Measurements from ENCODE around the gene GRIK3.

The GRIK3 gene

DNA sequence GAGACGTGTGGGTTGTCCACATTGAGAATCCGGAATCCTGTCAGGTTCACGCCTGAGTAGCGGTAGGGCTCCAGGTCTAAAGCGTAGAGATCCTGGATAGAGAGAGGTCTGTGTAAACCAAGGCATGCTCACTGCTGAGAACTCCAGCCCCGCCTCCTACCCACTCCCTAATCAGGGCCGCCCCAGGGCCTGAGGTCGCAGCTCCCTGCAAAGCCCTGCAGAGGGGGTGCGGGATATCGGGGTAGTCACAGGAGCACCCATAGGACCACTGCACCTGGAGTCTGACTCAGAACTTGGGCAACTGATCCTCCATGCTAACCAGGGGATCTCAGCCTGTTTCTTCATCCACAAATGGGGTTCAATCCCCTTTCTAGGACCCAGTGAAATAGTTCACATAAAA, 174.4 kb downstream of the GRIK3 start:
- no peak for DNase-seq (ENCODE audit: low read depth in 2 of 2, low spot score in 1 of 2)

DNA sequence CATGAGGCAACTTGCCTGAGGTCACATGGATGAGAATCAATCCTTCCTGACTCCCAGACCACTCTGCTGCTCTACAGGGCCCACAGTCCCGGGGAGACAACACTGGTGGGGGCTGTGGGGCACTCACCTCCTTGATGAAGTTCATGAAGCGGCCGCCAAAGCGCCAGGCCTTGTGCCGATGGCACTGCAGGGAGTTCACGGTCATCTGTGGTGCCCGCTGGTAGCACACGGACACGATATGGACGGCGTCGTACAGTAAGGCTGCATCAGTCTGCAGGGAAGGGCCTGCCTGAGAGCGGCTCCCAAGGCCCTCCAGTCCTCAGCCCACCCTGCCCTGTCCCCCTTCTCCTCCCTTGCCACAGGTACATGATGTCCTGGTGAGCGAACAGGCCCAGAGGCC, 175.3 kb downstream of the GRIK3 start:
- DNase-seq (ENCODE audit: low read depth in 2 of 2, low spot score in 1 of 2), result no peak

DNA sequence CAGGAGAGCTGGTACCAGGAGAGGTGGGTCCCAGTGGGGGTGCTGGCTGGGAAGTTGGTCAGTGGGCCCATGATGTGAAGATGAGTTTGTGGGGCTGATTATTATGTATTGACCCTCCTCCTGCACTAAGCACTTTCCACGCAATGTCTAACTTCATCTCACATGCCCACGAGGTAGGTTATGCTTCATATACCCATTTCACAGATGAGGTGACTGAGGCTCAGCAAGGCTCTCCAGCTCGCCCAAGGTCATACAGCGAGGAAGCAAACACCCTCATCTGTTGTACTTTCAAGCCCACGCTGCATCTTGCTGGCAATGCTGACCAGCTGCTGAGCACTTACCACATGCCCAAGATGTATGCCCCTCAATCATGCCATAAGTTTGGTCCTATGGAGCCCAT, 175.8 kb downstream of the GRIK3 start:
- no peak for DNase-seq (ENCODE audit: low read depth in 2 of 2, low spot score in 1 of 2)

DNA sequence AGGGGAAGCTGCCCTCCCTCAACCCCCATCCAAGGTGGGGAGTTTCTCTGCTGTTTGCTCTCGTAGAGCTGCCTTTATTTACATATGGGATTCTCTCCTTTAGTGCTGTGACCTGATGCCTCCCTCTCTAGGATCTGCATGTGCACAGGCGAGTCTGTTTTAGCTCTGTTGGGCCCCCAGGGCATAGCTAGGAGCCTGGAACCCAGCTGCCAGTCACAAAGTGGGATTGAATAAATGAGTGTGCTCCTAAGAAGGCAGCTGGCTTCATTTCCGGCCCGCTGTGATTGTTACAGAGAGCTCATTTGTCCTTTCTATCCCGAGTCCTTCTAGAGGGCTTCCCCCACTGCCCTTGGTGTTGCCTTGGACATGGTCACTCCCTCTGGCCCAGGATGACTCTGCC, 176.6 kb downstream of the GRIK3 start:
- DNase-seq (ENCODE audit: low read depth in 2 of 2, low spot score in 1 of 2), result no peak

DNA sequence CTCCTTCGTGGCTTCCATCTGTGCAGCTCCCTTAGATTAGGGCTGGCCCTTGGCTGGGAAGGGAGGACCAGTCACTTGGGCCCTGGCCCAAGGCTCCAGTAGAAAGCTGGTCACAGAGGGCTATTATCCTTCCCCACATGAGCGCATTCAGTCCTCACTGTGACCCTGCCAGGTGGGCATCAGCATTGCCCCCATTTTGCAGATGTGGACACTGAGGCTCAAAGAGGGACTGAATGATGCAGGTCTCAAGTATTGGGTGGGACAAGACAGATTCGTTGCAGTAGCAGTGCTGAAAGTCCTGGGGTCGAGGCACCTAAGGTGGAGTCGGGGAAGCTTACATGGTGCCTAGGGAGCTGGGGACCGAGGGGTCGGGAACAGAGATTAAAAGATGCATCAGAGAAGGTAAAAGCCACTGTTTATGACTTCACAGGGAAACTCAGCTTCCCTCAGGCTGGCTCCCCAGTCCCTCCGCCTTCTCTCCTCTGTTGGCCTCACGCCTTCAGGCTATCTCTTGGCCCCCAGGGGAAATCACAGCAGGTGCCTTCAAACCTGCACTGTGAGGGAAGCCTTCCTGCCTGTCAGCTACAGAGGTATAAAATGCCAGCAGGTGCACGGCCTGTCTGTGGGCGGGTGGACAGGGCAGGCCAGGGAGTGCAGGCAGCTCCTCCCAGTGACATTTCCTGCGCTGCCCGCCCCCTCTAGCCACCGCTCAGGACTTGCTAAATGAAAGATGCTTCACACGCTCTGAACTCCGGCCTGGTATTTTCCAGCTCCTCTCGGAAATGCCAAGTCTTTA, 178.4 kb downstream of the GRIK3 start:
- no peak for DNase-seq (ENCODE audit: low read depth in 2 of 2, low spot score in 1 of 2)

DNA sequence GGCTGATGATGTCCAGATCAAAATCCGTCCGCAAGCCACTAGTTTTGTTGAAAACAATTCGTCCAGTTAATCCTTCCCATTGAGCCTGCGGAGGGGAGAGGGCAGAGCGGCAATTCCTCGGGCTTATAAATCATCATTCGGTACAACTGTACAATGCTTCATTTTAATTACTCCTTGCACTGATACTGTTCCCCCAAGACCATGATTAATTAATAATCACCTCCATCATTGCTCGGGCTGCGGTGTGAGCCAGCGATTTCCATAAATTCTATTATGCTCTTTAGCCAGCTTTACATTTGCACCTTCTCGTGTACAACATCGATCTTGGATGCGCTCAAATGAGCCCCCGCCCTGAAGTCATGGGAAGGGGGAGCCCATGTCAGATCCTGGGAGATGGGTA, 180.7 kb downstream of the GRIK3 start:
- DNase-seq (ENCODE audit: low read depth in 2 of 2, low spot score in 1 of 2), result no peak

DNA sequence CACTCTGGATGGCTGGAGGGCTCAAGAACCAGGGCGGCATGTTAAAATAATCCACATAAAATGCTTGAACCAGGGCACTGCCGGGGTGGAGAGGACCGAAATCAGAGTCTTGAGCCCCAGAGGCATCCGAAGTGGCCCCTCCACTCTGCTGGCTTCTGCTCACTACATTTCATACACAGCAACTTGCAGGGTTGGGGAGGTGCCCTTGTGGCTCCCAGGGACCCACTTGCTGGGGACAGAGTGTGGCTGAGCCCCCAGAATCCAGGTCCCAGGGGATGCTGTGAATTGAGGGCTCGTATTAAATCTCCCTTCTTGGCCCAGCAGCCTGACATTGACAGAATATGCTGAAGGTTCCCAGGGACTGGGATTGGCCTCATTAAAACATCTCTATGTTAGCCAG, 181.7 kb downstream of the GRIK3 start:
- no peak for DNase-seq (ENCODE audit: low read depth in 2 of 2, low spot score in 1 of 2)

DNA sequence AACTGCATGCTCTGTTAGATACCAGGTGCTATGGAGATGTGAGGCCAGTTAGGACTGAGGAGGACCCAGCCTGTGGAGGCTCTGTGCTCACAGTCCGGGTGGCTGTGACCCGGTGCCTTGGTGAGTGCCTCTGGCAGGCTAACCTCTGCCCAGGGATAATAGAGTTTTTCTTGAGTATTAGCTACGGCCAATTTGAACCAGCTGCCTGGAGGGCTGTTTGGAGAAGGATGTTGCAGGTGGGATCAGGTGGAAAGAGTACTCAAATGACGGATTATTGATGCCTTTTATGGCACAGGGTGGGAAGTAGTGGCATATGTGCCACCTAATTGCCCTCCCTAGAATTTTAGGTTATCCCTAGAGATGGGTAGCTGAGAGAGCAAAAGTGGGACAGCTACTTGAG, 182.7 kb downstream of the GRIK3 start:
- DNase-seq (ENCODE audit: low read depth in 2 of 2, low spot score in 1 of 2), result no peak

DNA sequence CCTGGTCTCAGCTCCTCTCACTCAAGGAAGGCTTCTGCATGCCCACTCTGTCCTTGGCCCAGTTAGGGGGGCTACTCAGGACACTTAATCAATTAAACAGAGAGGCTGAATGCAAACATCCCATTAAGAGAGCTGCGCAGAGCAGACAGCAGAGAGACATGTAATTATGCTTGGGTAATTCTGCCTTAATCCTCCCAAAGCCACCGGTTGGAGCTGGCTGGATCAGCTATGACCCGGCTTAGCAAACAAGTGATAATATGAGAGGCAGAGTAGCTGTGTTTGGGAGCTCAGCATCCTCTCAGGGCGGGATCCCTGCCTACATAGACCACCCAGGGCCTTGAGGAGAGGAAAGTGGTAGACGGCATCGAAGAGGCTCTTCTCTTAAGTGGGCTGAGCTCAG, 183.2 kb downstream of the GRIK3 start:
- no peak for DNase-seq (ENCODE audit: low read depth in 2 of 2, low spot score in 1 of 2)

DNA sequence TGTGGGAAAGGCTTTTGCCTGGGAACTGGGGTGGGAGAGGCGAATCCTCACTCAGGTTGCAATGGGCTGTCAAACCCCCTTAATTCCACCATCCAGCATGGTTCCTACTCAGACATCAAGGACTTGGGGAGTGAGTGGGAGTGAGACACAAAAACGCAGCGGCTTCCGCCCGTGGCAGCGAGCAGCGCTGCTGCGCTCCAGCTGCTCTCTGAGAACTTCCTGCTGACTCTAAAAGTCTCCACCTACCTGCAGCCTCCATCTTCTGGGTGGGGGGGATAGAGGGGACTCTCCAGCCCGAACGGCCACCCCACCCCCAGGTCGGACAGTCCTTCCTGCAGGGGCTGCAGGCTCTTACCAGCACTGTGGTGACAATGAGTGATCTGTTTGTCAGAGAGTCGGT, 184.4 kb downstream of the GRIK3 start:
- DNase-seq (ENCODE audit: low read depth in 2 of 2, low spot score in 1 of 2), result no peak

DNA sequence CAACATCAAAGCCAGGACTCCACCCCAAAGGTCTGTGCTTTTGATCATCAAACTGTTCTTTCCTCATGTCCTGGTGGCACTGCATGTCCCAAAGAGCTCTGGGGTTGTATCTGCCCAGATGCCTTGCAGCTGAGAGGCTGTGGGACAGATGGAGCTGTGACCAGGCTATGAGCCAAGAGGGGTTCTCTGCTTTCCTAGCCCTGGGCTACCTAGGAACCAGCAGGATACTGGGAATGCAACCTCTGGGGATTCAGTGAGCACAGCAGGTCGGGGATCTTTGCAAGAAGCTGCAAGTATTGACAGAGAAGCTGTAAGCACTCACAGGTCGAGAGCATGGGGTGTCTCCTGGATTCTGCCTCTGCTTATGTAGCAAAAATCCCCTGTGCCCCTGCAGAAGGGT, 186.6 kb downstream of the GRIK3 start:
- DNase-seq (ENCODE audit: low read depth in 2 of 2, low spot score in 1 of 2), result no peak

DNA sequence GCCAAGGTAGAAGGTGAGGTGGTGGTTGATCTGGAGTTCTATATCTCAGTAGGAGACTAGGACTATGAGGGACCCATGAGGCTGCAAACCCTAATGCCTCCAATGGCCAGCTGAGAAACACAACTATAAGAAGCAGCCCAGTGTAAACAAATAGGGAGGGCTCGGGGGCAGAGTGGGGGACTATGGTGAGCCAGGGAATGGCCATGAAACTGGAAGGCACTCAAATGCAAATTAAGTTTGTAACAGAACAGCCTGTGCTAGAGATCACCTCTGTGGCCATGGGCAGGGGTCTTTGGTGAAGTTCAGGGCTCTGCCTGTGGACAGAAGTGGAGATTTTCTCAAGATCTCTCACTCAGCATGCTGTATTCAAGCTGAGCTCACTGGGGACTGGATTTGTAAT, 187.1 kb downstream of the GRIK3 start:
- no peak for DNase-seq (ENCODE audit: low read depth in 2 of 2, low spot score in 1 of 2)

DNA sequence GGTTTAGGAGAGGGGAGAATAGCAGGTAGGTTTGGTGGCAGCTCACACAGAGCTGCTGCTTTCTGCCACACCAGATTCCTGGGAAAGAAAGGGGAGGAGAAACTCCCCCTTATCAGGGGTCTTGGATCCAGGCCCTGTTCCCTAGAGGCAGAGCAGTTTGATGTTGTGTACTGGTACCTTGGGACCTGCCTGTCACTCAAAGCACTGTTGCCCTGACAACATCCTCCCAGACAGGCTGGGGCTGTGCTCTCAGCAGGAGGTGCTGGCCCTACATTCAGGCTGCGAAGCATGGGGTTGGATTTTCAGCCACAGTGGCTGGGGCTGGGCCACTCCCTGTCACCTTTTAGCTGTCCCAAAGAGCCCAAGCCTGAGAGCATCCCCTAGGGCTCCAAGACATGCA, 188.0 kb downstream of the GRIK3 start:
- no peak for DNase-seq (ENCODE audit: low read depth in 2 of 2, low spot score in 1 of 2)

DNA sequence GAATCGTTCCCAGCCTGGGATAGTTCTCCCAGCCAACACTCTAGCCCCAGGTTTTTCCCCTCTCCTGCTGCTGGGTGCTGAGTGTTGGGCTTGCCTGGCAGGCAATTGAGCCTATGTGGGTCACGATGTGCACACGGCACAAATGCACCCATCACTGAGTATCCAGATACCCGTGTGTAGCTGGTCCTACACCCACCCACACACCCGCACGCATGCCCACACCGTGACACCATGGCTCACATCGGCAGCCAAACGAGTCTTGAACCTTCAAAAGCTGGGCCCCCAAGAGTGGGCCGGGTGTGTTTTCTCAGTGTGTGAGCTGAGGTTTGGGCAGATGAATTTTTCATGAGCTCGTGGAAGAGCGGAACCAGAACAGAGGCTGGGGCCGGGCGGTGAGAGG, 188.5 kb downstream of the GRIK3 start:
- DNase-seq (ENCODE audit: low read depth in 2 of 2, low spot score in 1 of 2), result no peak

DNA sequence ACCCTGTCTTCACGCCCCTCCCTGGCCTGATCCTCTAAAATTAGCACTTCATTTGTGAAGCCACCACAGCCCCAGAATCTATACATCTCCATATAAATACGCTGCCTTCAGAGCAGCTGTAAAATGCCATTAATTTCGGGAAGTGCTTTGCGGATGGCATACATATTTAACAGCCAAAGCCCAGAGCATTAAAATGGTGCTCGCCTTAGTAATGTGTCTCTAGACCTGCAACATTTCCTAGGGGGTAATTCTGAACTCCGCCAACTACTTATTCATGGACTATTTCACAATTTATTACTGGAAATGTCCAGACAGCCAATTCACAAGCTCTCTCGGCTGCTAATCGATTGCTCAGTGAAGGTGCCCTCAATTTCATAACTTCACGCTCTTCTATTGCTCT, 189.4 kb downstream of the GRIK3 start:
- DNase-seq (ENCODE audit: low read depth in 2 of 2, low spot score in 1 of 2), result no peak

DNA sequence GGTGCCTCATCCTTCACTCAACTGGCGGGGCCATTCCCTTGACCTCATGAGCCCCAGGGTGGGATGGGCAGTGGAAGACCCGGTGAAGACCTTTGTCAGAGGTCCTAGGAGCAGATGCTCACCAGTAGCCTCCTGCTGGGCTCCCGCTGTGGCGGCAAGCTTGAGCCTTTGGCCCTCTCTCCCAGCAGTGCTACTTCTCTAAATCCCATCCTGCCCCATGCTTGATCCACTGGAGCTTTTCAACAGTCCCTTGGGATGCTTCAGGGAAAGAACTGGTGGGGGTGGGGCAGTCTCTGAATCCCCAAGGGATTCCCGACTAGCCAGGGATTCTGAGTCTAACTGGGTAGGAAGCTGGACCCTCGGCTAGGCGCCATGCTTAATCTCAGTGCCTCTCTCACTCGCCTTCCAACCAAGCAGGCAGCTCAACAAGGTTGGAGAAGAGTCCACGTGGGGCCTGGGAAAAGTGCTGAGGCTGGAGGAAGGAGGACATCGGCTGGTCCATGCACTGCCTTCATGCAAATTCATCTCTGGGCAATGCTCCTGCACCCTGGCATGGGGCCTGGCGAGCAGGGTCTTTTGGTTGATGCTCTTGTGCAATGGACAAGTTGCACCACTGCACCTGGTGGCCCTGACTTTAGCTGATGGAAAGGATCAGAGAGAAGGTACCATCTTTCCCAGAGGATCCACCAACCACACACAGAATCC, 190.3 kb downstream of the GRIK3 start:
- DNase-seq (ENCODE audit: low read depth in 2 of 2, low spot score in 1 of 2), result no peak

DNA sequence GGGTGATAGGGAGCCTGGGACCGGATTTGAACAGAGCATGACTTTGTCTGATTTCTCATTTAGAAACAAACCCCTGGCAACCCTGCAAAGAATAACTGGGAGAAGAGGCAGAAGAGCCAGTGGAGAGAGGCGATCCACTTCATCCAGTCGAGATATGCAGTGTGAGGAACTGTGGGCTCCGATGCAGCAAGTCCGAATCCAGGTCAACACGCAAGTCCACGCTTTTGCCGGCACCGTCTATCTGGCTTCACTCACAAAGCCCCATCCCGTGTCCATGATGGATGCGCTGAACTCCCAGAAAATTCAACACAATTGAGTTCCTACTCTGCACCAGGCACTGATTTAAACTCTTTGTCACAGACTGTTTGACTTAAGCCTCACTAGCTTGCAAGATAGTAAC, 191.3 kb downstream of the GRIK3 start:
- DNase-seq (ENCODE audit: low read depth in 2 of 2, low spot score in 1 of 2), result no peak

DNA sequence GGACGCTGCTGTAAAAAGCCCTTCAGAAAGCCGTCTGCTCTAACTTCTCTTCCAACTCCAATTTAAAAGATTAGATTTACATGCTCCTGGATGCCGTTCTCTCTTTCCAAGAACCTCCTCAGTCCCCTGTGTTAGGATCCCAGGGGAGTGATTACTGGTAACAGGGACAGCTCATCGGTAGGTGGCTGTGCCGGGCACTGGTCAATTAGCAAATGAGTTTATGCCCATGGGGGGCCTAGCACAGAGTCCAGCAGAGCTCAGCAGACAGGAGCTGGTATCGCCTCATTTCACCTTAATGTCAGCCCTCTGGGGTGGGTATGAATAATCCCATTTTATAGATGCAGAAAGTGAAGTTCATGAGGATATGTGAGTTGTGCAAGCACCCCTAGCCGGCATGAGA, 191.9 kb downstream of the GRIK3 start:
- no peak for DNase-seq (ENCODE audit: low read depth in 2 of 2, low spot score in 1 of 2)

DNA sequence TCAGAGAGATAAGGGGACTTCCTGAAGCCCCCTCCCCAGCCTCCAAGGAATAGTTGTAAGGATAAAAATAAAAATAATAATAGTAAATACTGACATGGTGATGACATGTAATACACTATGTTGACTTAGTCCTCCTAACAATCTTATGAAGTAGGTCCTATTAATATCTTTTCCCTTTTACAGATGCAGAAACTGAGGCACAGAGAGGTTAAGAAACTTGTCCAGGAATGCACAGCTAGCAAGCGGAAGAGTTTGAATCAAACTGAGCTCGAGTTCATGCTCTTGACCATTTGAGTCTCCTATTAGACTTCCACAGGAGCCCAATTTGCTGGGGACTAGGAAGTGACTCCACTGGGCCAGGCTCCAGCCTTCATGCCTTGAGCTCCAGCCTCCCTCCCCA, 194.8 kb downstream of the GRIK3 start:
- DNase-seq (ENCODE audit: low read depth in 2 of 2, low spot score in 1 of 2), result no peak

DNA sequence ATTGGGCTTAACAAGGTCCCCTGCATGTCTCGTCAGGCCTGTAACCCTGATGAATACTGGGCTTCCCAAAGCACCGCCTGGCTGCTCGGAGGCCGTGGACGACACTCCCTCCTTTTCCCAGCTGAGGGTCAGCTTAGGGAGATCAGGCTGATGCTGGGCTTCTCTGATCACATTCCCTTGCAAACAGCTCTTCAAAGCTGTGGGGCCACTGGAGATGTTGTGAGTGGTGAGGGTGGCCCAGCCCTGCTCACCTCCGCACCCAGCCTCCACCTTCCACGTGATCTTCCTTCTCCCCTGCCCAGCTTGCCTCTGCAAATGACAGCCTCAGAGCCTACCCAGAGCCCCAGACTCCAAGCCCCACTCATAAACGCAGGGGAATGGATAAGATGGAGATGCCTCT, 195.4 kb downstream of the GRIK3 start:
- no peak for DNase-seq (ENCODE audit: low read depth in 2 of 2, low spot score in 1 of 2)

DNA sequence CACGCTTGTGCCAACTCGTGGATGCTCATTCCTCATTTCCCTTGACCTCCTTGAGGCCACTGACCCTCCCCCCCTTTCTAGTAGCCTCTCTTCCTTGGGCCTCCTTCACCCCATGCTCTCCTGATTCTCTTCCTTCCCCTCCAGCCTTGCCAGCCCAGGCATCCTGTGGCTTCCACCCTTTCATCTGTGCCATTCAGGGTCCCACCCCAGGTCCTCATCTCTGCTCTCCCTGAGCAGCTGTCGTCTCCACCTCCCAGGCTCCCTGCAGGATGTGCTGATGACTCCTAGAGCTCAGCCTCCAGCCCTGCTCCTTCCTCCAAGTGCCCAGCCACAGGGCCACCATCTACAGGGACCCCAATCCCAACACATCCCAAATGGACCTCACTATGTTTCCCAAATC, 197.4 kb downstream of the GRIK3 start:
- no peak for DNase-seq (ENCODE audit: low read depth in 2 of 2, low spot score in 1 of 2)

DNA sequence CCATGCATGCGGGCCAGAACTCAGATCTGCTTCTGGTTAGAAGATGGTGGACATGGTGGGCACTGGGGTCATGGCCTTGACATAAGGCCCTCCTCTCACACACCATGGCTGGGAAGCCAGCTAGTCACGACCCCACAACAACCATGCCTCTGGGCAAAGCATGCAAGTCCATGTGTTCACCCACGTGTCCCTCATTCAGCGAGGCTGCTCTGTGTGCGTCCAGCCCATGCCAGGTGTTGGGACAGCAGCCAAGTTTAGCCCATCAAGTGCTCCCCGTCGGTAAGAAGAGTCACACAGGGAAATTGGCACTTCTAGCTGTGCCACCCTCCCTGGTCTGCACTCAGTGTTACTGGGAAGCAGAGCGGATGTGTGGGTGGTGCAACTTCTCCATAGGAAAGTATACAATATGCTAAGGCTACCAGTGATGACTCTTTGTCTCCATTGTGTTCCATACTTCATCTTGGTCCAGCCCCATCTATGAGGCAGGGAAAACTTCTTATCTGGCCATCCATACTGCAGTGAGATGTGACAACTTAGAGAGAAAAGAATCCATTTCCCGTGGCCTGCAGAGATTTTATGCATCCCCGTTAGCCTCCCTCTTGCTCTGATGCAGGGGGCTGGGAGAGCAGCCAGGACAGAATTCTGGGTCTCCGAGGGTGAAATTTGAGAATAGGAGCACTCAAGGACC, 198.0 kb downstream of the GRIK3 start:
- DNase-seq (ENCODE audit: low read depth in 2 of 2, low spot score in 1 of 2), result no peak
